CD4-positive, alpha-beta T cell treated with Interleukin-6 at 100 ng/mL for 8 hours (primary cell): Measurements from ENCODE around the gene AP2M1.
"Not testable (repeated sequence)": the region's sequence is repeated elsewhere in the genome, so short reads cannot be mapped to it uniquely, and the experiment has no call there.

Source experiments
- DNase-seq: peaks from one replicate; pipeline ENCODE4 v3.0.0-alpha.2; 2020; ENCODE audit warnings: mixed read lengths, low spot score

The AP2M1 gene

GRCh38 chr3:184174646-184175492, at the start of gene AP2M1:
Gene AP2M1, plus strand, starts transcription at chr3:184174855. Its CDS starts 2,139 bp downstream, at chr3:184176994.
- DNase-seq, result peak; percentile 99

GRCh38 chr3:184126006-184126405, 48.6 kb upstream of the AP2M1 start:
- DNase-seq, result no peak

GRCh38 chr3:184129012-184129411, 45.6 kb upstream of the AP2M1 start:
- DNase-seq, result no peak

- no peak for DNase-seq
Measured at GRCh38 chr3:184132945-184133344, 41.7 kb upstream of the AP2M1 start.

GRCh38 chr3:184133840-184134745, 40.6 kb upstream of the AP2M1 start:
- DNase-seq, result peak; percentile 30

- no peak for DNase-seq
Measured at GRCh38 chr3:184134746-184135148, 39.9 kb upstream of the AP2M1 start.

GRCh38 chr3:184135149-184135910, 39.3 kb upstream of the AP2M1 start, which contains the start of gene EIF2B5:
Gene EIF2B5, plus strand, starts transcription at chr3:184135358. Its CDS starts 28 bp downstream, at chr3:184135386.
- peak; percentile 88 for DNase-seq

- no peak for DNase-seq
Measured at GRCh38 chr3:184135911-184136260, 38.8 kb upstream of the AP2M1 start.

GRCh38 chr3:184140436-184140835, 34.2 kb upstream of the AP2M1 start:
- no peak for DNase-seq

- no peak for DNase-seq
Measured at GRCh38 chr3:184142199-184142598, 32.5 kb upstream of the AP2M1 start.

- no peak for DNase-seq
Measured at GRCh38 chr3:184143327-184143726, 31.3 kb upstream of the AP2M1 start.

GRCh38 chr3:184144505-184144904, 30.1 kb upstream of the AP2M1 start:
- no peak for DNase-seq

GRCh38 chr3:184145111-184145524, 29.5 kb upstream of the AP2M1 start:
- peak; percentile 27 for DNase-seq

GRCh38 chr3:184145751-184146270, 28.8 kb upstream of the AP2M1 start:
- DNase-seq, result no peak

- DNase-seq, result no peak
Measured at GRCh38 chr3:184148076-184148475, 26.6 kb upstream of the AP2M1 start.

GRCh38 chr3:184149123-184149522, 25.5 kb upstream of the AP2M1 start:
- DNase-seq, result no peak

- not testable (repeated sequence) for DNase-seq
Measured at GRCh38 chr3:184149770-184150169, 24.9 kb upstream of the AP2M1 start.

GRCh38 chr3:184154885-184155643, 19.6 kb upstream of the AP2M1 start, which contains the start of gene DVL3:
Gene DVL3, plus strand, starts transcription at chr3:184155377. Its CDS starts 259 bp downstream, at chr3:184155636.
- peak; percentile 18 for DNase-seq

GRCh38 chr3:184155644-184156521, 18.8 kb upstream of the AP2M1 start:
- DNase-seq, result peak; percentile 23

- DNase-seq, result no peak
Measured at GRCh38 chr3:184156522-184156955, 18.1 kb upstream of the AP2M1 start.
